K562 (cell line): ENCODE measurements around the gene TNFSF13. TPM values are rescaled to one million over a fixed set of nuclear protein-coding genes. Genes with fewer than 3 reads are reported as not detected.

Experiments
- ATAC-seq: fragments of 200-7000 bp; cut with Tn5 transposase; 3 replicates; pipeline ENCODE4 v1.9.1; 2020; ENCODE audit warnings: moderate library complexity
- BruUV-seq: library from RNA; stranded (reverse); fragments of 400-500 nt; replicated peaks from 2 replicates; lab custom pipeline; 2021; lab: Mats Ljungman, UMichigan
- CTCF ChIA-PET: fragments of 300-600 bp; formaldehyde crosslinking; extraction: SDS; loops from one replicate; lab custom pipeline; 2021; ENCODE audit warnings: low intra/inter-chr PET ratio; lab: Yijun Ruan, JAX
- POLR2A ChIA-PET: fragments of 300-600, 350-650 bp; sonication (Branson Sonifier 250); formaldehyde crosslinking; extraction: SDS; loops from one replicate; lab custom pipeline; 2021; ENCODE audit warnings: antibody characterized with exemption, inconsistent platforms; lab: Yijun Ruan, JAX
- DNase-seq, 4 experiments: peaks; one replicate each; pipeline versions ENCODE4 v3.0.0 to v3.0.0-alpha.2; 2011 to 2018; ENCODE audit warnings: low spot score in 3 of 4, mixed read lengths in 3 of 4; ENCODE audit errors: extremely low read depth in 1 of 4
- FAIRE-seq: peaks from 2 replicates; lab custom pipeline; 2011; peaks lifted over from hg19 to GRCh38; lab: Jason Lieb, UNC
- H2AFZ ChIP-seq: 2 replicates; pipeline ENCODE4 v1.6.0; 2011; ENCODE audit warnings: low read depth, low read length, control low read depth, inconsistent platforms
- H3K27ac ChIP-seq: fragments of 200-600 bp; 3 replicates; pipeline ENCODE4 v1.8.0; 2011; ENCODE audit warnings: low read depth, mild to moderate bottlenecking, control low read depth, inconsistent platforms, low read length, moderate library complexity, mixed read lengths; ENCODE audit errors: extremely low read depth
- H3K27me3 ChIP-seq, 2 experiments: fragments of 300-600 bp in 1 of 2; 2 replicates in 1 of 2; 3 replicates in 1 of 2; pipeline versions ENCODE4 v1.6.0 to v1.8.0; 2011; ENCODE audit warnings: inconsistent platforms in 2 of 2, low read length in 2 of 2, mild to moderate bottlenecking in 1 of 2, mixed read lengths in 1 of 2, moderate library complexity in 1 of 2; ENCODE audit not compliant: control insufficient read depth in 2 of 2, insufficient read depth in 2 of 2
- H3K36me3 ChIP-seq: fragments of 300-600 bp; 3 replicates; pipeline ENCODE4 v1.8.0; 2011; ENCODE audit warnings: mild to moderate bottlenecking, low read length, inconsistent platforms; ENCODE audit not compliant: control insufficient read depth, insufficient read depth
- H3K4me1 ChIP-seq, 2 experiments: fragments of 200-600 bp in 1 of 2; replicated peaks in 1 of 2; 2 replicates in 1 of 2; 3 replicates in 1 of 2; pipeline versions ENCODE4 v1.5.1 to v1.8.0; 2011; ENCODE audit warnings: inconsistent platforms in 2 of 2, low read length in 2 of 2, mild to moderate bottlenecking in 1 of 2, mixed read lengths in 1 of 2, moderate library complexity in 1 of 2; ENCODE audit not compliant: control insufficient read depth in 2 of 2, insufficient read depth in 2 of 2
- H3K4me2 ChIP-seq: 2 replicates; pipeline ENCODE4 v1.6.1; 2011; ENCODE audit warnings: low read length, control low read depth, inconsistent platforms, mixed read lengths; ENCODE audit not compliant: insufficient read depth
- H3K4me3 ChIP-seq: fragments of 200-600 bp; sonication (generic), shearing (Covaris generic); 2 replicates; pipeline ENCODE4 v1.5.1; 2016; ENCODE audit warnings: control low read depth, inconsistent platforms
- H3K79me2 ChIP-seq: fragments of 200-600 bp; 3 replicates; pipeline ENCODE4 v1.8.0; 2011; ENCODE audit warnings: low read length, inconsistent platforms; ENCODE audit not compliant: control insufficient read depth, insufficient read depth
- H3K9ac ChIP-seq, 2 experiments: 2 replicates each; pipeline versions ENCODE4 v1.6.0 to v1.6.1; 2011; ENCODE audit warnings: low read depth in 2 of 2, low read length in 2 of 2, control low read depth in 1 of 2, inconsistent platforms in 1 of 2, mild to moderate bottlenecking in 1 of 2, mixed read lengths in 1 of 2; ENCODE audit not compliant: insufficient read depth in 1 of 2
- H3K9me1 ChIP-seq: one replicate; pipeline ENCODE4 v1.6.0; 2011; ENCODE audit warnings: inconsistent platforms, mild to moderate bottlenecking, low read length, moderate library complexity; ENCODE audit not compliant: control insufficient read depth, insufficient read depth
- H3K9me3 ChIP-seq: replicated peaks from 2 replicates; pipeline ENCODE4 v1.5.1; 2011; ENCODE audit warnings: low read depth, low read length, inconsistent platforms; ENCODE audit not compliant: control insufficient read depth, insufficient read depth
- H4K20me1 ChIP-seq: replicated peaks from 2 replicates; pipeline ENCODE4 v1.6.1; 2011; ENCODE audit warnings: low read length, inconsistent platforms, mixed read lengths; ENCODE audit not compliant: control insufficient read depth, insufficient read depth
- CBX3 ChIP-seq, 2 experiments: IDR thresholded peaks; 1 replicate in 1 of 2; 2 replicates in 1 of 2; pipeline ENCODE4 v1.6.1; 2012; ENCODE audit warnings: inconsistent platforms in 2 of 2, low read length in 2 of 2, borderline replicate concordance in 1 of 2, control low read depth in 1 of 2
- GATAD2B ChIP-seq: fragments of 450-650 bp; IDR thresholded peaks from 2 replicates; pipeline ENCODE4 v1.6.1; 2017; ENCODE audit warnings: mild to moderate bottlenecking, borderline replicate concordance
- HLTF ChIP-seq: fragments of 450-650 bp; IDR thresholded peaks from 2 replicates; pipeline ENCODE4 v1.6.1; 2016
- HNRNPK ChIP-seq: fragments of 200-400 bp; formaldehyde crosslinking; IDR thresholded peaks from one replicate; pipeline ENCODE4 v1.6.1; 2018; ENCODE audit warnings: mild to moderate bottlenecking, low read depth, low read length; ENCODE audit not compliant: poor library complexity, severe bottlenecking
- RBM25 ChIP-seq: fragments of 200-400 bp; formaldehyde crosslinking; IDR thresholded peaks from 2 replicates; pipeline ENCODE4 v1.6.1; 2018; ENCODE audit warnings: low read length, low read depth, moderate library complexity; ENCODE audit not compliant: severe bottlenecking
- TRIM24 ChIP-seq, 2 experiments: fragments of 450-650 bp; IDR thresholded peaks; 2 replicates each; pipeline ENCODE4 v1.6.1; 2016
- TRIM28 ChIP-seq: fragments of 450-650 bp; IDR thresholded peaks from 2 replicates; pipeline ENCODE4 v1.6.1; 2017
- TSC22D4 ChIP-seq: fragments of 450-650 bp; IDR thresholded peaks from 2 replicates; pipeline ENCODE4 v1.6.1; 2016; ENCODE audit warnings: missing genetic modification characterization, missing biosample characterization, control low read depth
- ZBTB7A ChIP-seq: IDR thresholded peaks from 2 replicates; pipeline ENCODE4 v1.6.1; 2011; ENCODE audit warnings: low read depth, mild to moderate bottlenecking, low read length, moderate library complexity, borderline replicate concordance; ENCODE audit not compliant: control insufficient read depth
- ZC3H8 ChIP-seq: fragments of 450-650 bp; IDR thresholded peaks from 2 replicates; pipeline ENCODE4 v1.6.1; 2017
- ZNF197 ChIP-seq: fragments of 200-800 bp; sonication (Bioruptor generic); IDR thresholded peaks from 2 replicates; pipeline ENCODE4 v1.6.1; 2016; ENCODE audit warnings: low read depth, missing genetic modification characterization, missing compliant biosample characterization
- in situ Hi-C: fragments of 300-500 bp; cut with MboI; formaldehyde crosslinking; loops from 4 replicates; pipeline ENCODE4 v1.15.0; 2018; ENCODE audit warnings: inconsistent platforms, mixed read lengths
- intact Hi-C: fragments of 100-400 bp; cut with micrococcal nuclease; formaldehyde crosslinking; loops from 2 replicates; pipeline ENCODE4 v1.14.2; 2022
- polyA plus RNA-seq, 8 experiments: library from polyadenylated mRNA; depleted of rRNA in 4 of 8; stranded (reverse) in 5 of 8; unstranded in 3 of 8; fragments of >200 nt; fragmentation: Nextera tagmentation in 2 of 8; fragmentation: Illumina TruSeq in 1 of 8; extraction: Ambion mirVana in 2 of 8; extraction: Trizol in 1 of 8; gene quantifications; 2 replicates each; pipeline versions ENCODE4 v1.2.1 to v1.2.3, GENCODE V29; 2011 to 2014; ENCODE audit warnings: inconsistent platforms in 1 of 8, missing spikeins in 1 of 8
- total RNA-seq, 7 experiments: library from RNA; depleted of rRNA in 6 of 7; stranded (reverse); fragments of >200 nt in 6 of 7; fragmentation: Illumina TruSeq in 2 of 7; extraction: Trizol in 2 of 7; gene quantifications; 2 replicates each; pipeline versions ENCODE4 v1.2.1 to v1.2.3, GENCODE V29; 2011 to 2021; ENCODE audit warnings: low replicate concordance in 1 of 7
- TF ChIP-seq, protein P1 (sequence below), 2 experiments: fragments of 450-650 bp; IDR thresholded peaks; 2 replicates each; pipeline ENCODE4 v1.6.1; 2016
- TF ChIP-seq, protein P2 (sequence below): fragments of 450-650 bp; IDR thresholded peaks from 2 replicates; pipeline ENCODE4 v1.6.1; 2016; ENCODE audit warnings: mild to moderate bottlenecking
- TF ChIP-seq, protein P3 (sequence below): sonication (generic); formaldehyde crosslinking; IDR thresholded peaks from 2 replicates; pipeline ENCODE4 v1.8.0; 2023; ENCODE audit warnings: mild to moderate bottlenecking, missing genetic modification reagents
- TF ChIP-seq, protein P4 (sequence below): fragments of 250-450 bp; sonication (Bioruptor Pico); IDR thresholded peaks from 2 replicates; pipeline ENCODE4 v1.6.1; 2021; ENCODE audit warnings: mild to moderate bottlenecking

TNFSF13 gene
- total and polyA plus RNA-seq, 9 of the 15 experiments (the other 6 are each of a cell fraction or from before 2014, with no cell fraction given) = 0.04 to 0.51 (median 0.19) TPM; not detected in 1

DNA sequence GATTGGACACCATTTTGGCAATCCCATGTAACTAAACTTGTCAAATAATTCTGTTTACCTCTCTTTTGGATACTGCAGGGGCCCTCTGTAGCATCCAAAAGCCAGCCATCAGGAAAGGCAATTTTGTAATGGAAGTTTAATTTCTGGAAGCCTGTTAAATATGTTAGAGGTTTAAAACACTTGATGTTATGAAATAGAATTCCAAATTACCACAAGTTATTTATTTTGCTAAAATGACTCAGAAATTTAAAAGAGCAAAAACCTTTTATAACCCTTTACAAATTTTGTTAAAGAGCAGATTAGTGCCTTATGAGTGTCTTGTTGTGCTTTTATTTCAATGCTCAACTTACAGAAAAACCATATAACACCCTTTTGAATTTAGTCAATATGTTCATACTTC lies 29.7 kb upstream of the TNFSF13 start:
- no peaks in the 10 kb centered on the region for H3K27me3 ChIP-seq
- in situ Hi-C loops = no loop called here
- H3K9me3 ChIP-seq = peaks cover 3% of the 10 kb centered on the region; the same call in 1 of the 2 replicates
- FAIRE-seq = no peak
- no peak overlapping the region for H2AFZ ChIP-seq
- BruUV-seq = no TSS peak
- no peaks in the 10 kb centered on the region for H4K20me1 ChIP-seq
- H3K4me1 ChIP-seq = no peaks in the 10 kb centered on the region
- H3K4me2 ChIP-seq = no peak overlapping the region
- ATAC-seq = no peak
- ChIA-PET POLR2A (no interaction called here), CTCF (no interaction called here)
- H3K27ac ChIP-seq = no peak overlapping the region
- intact Hi-C loops = no loop called here
- H3K79me2 ChIP-seq = no peaks in the 10 kb centered on the region
- DNase-seq = no peak
- no peak overlapping the region for H3K4me3 ChIP-seq
- H3K9me1 ChIP-seq = no peaks in the 10 kb centered on the region
- H3K9ac ChIP-seq = no peak overlapping the region
- H3K36me3 ChIP-seq = no peaks in the 10 kb centered on the region
- peak; percentile 83 for TF ChIP-seq TRIM28
- TF ChIP-seq ZBTB7A = no peak
- no peak for TF ChIP-seq ZC3H8
- TF ChIP-seq HNRNPK = no peak
- TF ChIP-seq TRIM24 (IDR thresholded peaks at IDR 0.05) = peak in 1 of 2 experiments; percentile 34; a peak in 1 of 4 replicates
- TF ChIP-seq, protein P1, sequence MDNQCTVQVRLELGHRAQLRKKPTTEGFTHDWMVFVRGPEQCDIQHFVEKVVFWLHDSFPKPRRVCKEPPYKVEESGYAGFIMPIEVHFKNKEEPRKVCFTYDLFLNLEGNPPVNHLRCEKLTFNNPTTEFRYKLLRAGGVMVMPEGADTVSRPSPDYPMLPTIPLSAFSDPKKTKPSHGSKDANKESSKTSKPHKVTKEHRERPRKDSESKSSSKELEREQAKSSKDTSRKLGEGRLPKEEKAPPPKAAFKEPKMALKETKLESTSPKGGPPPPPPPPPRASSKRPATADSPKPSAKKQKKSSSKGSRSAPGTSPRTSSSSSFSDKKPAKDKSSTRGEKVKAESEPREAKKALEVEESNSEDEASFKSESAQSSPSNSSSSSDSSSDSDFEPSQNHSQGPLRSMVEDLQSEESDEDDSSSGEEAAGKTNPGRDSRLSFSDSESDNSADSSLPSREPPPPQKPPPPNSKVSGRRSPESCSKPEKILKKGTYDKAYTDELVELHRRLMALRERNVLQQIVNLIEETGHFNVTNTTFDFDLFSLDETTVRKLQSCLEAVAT (IDR thresholded peaks at IDR 0.05) = no peak
- peak; percentile 63 for TF ChIP-seq RBM25
- TF ChIP-seq, protein P2, sequence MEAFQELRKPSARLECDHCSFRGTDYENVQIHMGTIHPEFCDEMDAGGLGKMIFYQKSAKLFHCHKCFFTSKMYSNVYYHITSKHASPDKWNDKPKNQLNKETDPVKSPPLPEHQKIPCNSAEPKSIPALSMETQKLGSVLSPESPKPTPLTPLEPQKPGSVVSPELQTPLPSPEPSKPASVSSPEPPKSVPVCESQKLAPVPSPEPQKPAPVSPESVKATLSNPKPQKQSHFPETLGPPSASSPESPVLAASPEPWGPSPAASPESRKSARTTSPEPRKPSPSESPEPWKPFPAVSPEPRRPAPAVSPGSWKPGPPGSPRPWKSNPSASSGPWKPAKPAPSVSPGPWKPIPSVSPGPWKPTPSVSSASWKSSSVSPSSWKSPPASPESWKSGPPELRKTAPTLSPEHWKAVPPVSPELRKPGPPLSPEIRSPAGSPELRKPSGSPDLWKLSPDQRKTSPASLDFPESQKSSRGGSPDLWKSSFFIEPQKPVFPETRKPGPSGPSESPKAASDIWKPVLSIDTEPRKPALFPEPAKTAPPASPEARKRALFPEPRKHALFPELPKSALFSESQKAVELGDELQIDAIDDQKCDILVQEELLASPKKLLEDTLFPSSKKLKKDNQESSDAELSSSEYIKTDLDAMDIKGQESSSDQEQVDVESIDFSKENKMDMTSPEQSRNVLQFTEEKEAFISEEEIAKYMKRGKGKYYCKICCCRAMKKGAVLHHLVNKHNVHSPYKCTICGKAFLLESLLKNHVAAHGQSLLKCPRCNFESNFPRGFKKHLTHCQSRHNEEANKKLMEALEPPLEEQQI = no peak
- TF ChIP-seq, protein P3, sequence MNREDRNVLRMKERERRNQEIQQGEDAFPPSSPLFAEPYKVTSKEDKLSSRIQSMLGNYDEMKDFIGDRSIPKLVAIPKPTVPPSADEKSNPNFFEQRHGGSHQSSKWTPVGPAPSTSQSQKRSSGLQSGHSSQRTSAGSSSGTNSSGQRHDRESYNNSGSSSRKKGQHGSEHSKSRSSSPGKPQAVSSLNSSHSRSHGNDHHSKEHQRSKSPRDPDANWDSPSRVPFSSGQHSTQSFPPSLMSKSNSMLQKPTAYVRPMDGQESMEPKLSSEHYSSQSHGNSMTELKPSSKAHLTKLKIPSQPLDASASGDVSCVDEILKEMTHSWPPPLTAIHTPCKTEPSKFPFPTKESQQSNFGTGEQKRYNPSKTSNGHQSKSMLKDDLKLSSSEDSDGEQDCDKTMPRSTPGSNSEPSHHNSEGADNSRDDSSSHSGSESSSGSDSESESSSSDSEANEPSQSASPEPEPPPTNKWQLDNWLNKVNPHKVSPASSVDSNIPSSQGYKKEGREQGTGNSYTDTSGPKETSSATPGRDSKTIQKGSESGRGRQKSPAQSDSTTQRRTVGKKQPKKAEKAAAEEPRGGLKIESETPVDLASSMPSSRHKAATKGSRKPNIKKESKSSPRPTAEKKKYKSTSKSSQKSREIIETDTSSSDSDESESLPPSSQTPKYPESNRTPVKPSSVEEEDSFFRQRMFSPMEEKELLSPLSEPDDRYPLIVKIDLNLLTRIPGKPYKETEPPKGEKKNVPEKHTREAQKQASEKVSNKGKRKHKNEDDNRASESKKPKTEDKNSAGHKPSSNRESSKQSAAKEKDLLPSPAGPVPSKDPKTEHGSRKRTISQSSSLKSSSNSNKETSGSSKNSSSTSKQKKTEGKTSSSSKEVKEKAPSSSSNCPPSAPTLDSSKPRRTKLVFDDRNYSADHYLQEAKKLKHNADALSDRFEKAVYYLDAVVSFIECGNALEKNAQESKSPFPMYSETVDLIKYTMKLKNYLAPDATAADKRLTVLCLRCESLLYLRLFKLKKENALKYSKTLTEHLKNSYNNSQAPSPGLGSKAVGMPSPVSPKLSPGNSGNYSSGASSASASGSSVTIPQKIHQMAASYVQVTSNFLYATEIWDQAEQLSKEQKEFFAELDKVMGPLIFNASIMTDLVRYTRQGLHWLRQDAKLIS (CRISPR knock-in tag) = no peak
- TF ChIP-seq, protein P4, sequence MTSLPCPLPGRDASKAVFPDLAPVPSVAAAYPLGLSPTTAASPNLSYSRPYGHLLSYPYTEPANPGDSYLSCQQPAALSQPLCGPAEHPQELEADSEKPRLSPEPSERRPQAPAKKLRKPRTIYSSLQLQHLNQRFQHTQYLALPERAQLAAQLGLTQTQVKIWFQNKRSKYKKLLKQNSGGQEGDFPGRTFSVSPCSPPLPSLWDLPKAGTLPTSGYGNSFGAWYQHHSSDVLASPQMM (CRISPR knock-in tag) = no peak
- TF ChIP-seq ZNF197 (CRISPR knock-in tag) = no peak
- no peak for TF ChIP-seq GATAD2B
- peak in 1 of 2 experiments; percentile 41; a peak in 1 of 3 replicates for TF ChIP-seq CBX3 (IDR thresholded peaks at IDR 0.05; ENCODE audit: borderline replicate concordance in 1 of 2, low read length in 2 of 2)
- TF ChIP-seq HLTF = peak; percentile 75; the same call in 1 of the 2 replicates
- TF ChIP-seq TSC22D4 (tag) = no peak
